Kidney epithelial cell (primary cell): ENCODE measurements around the gene FILIP1. TPM values are rescaled to one million over a fixed set of nuclear protein-coding genes. Genes with fewer than 3 reads are reported as not detected.

Source experiments
- DNase-seq: peaks from one replicate; pipeline ENCODE4 v3.0.0-alpha.2; 2010; ENCODE audit warnings: low read depth
- H3K27me3 ChIP-seq: 2 replicates; pipeline ENCODE4 v1.6.0; 2011; ENCODE audit warnings: low read length; ENCODE audit not compliant: control insufficient read depth, insufficient read depth
- H3K36me3 ChIP-seq: 2 replicates; pipeline ENCODE4 v1.5.1; 2011; ENCODE audit warnings: low read length; ENCODE audit not compliant: control insufficient read depth, insufficient read depth
- H3K4me3 ChIP-seq: 2 replicates; pipeline ENCODE4 v1.5.1; 2011; ENCODE audit warnings: low read depth, mild to moderate bottlenecking, control low read depth, low read length
- total RNA-seq: library from RNA; depleted of rRNA; stranded (reverse); fragments of >200 nt; gene quantifications from 2 replicates; pipeline ENCODE4 v1.2.3, GENCODE V29; 2015
- TF ChIP-seq, protein P1 (sequence below): IDR thresholded peaks from 2 replicates; pipeline ENCODE4 v1.5.1; 2011; ENCODE audit warnings: mild to moderate bottlenecking, moderate library complexity, low read length, control low read depth, inconsistent platforms; ENCODE audit not compliant: insufficient read depth, poor library complexity, severe bottlenecking

Gene FILIP1
- total RNA-seq, 1 donor from 2014 or later, result 0.04 TPM

DNA sequence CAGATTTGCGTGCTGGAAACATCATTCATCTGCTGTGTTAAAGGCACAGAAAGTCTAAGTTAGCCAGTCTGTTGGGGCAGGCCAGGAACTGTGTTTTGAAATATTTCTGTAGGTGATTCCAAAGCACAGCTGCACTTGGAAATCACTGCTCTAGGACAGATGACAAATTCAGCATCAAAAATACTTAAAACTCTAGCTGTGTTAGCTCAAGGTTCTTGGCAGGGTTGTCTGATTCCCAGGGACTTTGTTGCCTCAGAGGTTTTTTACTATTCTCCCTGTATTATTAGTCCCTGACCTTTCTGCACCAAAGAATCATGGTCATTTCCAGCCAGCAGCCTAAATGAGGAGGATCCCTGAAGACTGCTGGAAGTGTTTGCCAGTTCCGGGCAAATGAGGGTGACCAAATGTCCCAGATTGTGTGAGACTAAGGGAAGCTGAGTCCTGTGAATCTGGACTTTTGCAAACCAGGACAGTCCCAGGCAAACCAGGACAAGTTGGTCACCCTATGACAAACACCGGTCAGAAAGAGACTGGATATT, 124.7 kb downstream of the FILIP1 start:
- Histone ChIP-seq H3K36me3 (no peaks in the 10 kb centered on the region), H3K4me3 (no peak overlapping the region)
- DNase-seq, result no peak

DNA sequence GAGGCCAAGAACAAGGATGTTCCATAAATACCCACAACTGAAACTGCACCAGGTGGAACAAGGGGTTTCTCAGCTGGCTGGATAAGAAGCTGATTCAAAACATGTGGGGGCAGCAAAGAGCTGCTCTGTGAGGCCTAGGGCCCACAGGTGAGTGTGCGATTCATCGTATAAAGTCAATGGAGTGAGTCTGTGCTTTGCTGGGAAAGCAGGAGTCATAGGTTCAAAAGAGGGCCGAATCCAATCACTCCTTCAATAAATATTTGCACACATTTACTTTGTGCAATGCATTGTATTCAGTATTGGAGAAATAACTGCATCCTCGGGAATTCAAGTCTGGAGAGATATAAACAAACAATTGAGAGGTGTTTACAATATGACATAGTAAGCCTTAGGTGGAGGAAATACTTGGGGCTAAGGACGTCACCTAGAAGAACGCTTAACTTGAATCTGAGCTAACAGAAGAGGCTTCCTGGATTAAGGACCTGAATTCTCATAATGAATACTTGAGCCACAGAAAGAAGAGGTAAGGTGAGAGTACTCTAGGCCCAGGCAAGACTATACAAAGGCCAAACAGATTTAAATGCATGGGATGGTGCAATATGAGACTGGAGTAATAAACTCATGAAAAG, 125.3 kb downstream of the FILIP1 start:
- no peak for DNase-seq
- H3K36me3 ChIP-seq, result no peaks in the 10 kb centered on the region
- TF ChIP-seq, protein P1, sequence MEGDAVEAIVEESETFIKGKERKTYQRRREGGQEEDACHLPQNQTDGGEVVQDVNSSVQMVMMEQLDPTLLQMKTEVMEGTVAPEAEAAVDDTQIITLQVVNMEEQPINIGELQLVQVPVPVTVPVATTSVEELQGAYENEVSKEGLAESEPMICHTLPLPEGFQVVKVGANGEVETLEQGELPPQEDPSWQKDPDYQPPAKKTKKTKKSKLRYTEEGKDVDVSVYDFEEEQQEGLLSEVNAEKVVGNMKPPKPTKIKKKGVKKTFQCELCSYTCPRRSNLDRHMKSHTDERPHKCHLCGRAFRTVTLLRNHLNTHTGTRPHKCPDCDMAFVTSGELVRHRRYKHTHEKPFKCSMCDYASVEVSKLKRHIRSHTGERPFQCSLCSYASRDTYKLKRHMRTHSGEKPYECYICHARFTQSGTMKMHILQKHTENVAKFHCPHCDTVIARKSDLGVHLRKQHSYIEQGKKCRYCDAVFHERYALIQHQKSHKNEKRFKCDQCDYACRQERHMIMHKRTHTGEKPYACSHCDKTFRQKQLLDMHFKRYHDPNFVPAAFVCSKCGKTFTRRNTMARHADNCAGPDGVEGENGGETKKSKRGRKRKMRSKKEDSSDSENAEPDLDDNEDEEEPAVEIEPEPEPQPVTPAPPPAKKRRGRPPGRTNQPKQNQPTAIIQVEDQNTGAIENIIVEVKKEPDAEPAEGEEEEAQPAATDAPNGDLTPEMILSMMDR, result peak; percentile 80

More for the DNA sequence above, 124.7 kb downstream of the FILIP1 start:
- H3K27me3 ChIP-seq, result no peaks in the 10 kb centered on the region
- TF ChIP-seq, protein P1, result no peak

GRCh38 chr6:75363304-75363703, 130.3 kb downstream of the FILIP1 start:
- H3K4me3 ChIP-seq, result no peak overlapping the region
- TF ChIP-seq, protein P1, result no peak
- DNase-seq, result no peak
- no peaks in the 10 kb centered on the region for H3K27me3 ChIP-seq
- H3K36me3 ChIP-seq, result no peaks in the 10 kb centered on the region

More for the DNA sequence above, 125.3 kb downstream of the FILIP1 start:
- no peak overlapping the region for H3K4me3 ChIP-seq
- H3K27me3 ChIP-seq, result no peaks in the 10 kb centered on the region

GRCh38 chr6:75353644-75354043, 140.0 kb downstream of the FILIP1 start:
- Histone ChIP-seq H3K4me3 (no peak overlapping the region), H3K27me3 (no peaks in the 10 kb centered on the region), H3K36me3 (no peaks in the 10 kb centered on the region)
- DNase-seq, result no peak
- TF ChIP-seq, protein P1, result no peak

DNA sequence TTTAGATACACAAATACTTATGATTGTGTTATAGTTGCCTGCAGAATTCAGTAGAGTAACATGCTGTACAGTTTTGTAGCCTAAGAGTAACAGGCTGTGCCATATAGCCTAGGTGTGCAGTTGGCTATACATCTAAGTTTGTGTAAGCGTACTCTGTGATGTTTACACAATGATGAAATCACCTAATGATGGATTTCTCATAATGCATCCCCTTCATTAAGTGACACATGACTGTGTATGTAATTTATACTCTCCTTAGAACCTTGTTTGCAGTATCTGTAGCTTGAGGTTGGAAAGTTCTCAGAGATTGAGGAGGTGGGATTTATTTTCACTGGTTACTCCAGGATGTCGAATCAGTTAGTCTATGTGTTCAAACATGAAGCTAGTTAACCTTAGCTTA, 142.0 kb downstream of the FILIP1 start:
- no peaks in the 10 kb centered on the region for H3K36me3 ChIP-seq
- DNase-seq, result no peak

More for the DNA sequence above, 142.0 kb downstream of the FILIP1 start:
- TF ChIP-seq, protein P1, result no peak
- Histone ChIP-seq H3K27me3 (no peaks in the 10 kb centered on the region), H3K4me3 (no peak overlapping the region)
